ENCODE measurements around the gene PPM1H. TPM values are rescaled to one million over a fixed set of nuclear protein-coding genes. Genes with fewer than 3 reads are reported as not detected.
"Not testable (repeated sequence)": the region's sequence is repeated elsewhere in the genome, so short reads cannot be mapped to it uniquely, and the experiment has no call there.

PPM1H gene
- total RNA-seq, 1 experiment from 2014 or later: 33.3 TPM

DNA sequence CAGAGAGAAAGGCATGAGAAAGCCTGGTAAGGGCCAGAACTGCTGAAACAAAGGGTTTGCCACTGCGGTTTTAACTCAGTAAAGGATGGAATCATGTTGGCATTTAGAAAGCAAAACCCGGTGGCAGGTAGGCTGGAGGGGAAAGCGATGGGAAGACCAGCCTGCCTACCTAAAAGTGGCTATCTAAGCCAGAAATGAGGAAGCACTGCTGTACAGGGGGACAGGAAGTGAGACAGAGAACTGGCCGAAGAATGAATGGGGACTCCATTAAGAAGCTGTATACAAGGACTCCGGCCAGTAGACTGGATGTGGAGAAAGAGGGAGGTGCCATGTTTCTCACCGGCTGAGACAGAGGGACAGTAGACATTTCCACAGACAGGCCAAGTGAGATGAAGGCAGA, 48.2 kb downstream of the PPM1H start:
- no peak for DNase-seq (ENCODE audit: low read depth)
- in situ Hi-C loops (cut with HindIII; ENCODE audit: low pct_unique_long_range_greater_than_20kb, low sequenced_read_pairs): no loop called here

DNA sequence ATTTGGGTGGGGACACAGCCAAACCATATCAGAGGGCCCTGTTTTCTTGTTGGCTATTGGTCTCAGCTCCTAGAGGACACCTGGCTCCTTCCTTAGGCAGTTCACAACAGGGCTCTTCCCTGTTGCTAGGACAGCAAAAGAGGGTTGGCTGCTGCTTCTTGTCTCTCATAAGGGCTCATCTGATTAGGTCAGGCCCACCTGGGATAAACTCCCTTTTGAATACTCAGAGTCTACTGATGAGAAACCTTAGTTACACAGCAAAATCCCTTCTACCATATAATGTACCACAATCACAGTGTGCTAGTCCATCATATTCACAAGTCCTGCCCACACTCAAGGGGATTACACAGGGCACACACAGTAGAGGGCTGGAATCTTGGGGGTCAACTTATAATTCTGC, 49.7 kb downstream of the PPM1H start:
- in situ Hi-C loops (cut with HindIII; ENCODE audit: low pct_unique_long_range_greater_than_20kb, low sequenced_read_pairs): no loop called here
- no peak for DNase-seq (ENCODE audit: low read depth)

DNA sequence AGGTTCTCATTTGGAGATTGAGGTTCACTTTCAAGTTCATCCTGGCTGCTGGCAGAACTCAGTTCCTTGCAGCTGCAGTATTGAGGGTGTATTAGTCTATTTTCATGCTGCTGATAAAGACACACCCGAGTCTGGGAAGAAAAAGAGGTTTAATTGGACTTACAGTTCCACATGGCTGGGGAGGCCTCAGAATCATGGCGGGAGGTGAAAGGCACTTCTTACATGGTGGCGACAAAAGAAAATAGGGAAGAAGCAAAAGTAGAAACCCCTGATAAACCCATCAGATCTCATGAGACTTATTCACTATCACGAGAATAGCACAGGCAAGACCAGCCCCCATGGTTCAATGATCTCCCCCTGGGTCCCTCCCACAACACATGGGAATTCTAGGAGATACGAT, 50.1 kb downstream of the PPM1H start:
- DNase-seq (ENCODE audit: low read depth); in situ Hi-C loops (cut with HindIII; ENCODE audit: low pct_unique_long_range_greater_than_20kb, low sequenced_read_pairs): not testable (repeated sequence)

DNA sequence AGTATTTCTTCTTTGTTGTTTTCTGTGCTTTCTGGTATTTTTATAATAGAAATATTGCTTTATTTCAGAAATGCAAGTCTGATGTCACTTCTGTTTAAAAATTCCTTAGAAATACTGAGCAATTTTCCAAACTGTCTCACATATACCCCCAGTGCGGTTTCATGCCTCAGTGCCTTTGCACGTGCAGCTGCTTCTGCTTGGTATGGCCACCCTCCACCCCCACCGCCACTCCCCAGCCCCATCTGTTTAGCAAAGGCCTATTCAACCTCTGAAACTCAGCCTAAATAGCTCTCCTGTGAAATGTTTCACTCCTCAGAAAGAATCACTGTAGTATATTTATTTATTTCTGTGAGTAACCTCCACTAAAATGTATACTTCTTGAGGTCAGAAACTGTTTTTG, 52.3 kb downstream of the PPM1H start:
- no peak for DNase-seq (ENCODE audit: low read depth)
- in situ Hi-C loops (cut with HindIII; ENCODE audit: low pct_unique_long_range_greater_than_20kb, low sequenced_read_pairs): no loop called here

DNA sequence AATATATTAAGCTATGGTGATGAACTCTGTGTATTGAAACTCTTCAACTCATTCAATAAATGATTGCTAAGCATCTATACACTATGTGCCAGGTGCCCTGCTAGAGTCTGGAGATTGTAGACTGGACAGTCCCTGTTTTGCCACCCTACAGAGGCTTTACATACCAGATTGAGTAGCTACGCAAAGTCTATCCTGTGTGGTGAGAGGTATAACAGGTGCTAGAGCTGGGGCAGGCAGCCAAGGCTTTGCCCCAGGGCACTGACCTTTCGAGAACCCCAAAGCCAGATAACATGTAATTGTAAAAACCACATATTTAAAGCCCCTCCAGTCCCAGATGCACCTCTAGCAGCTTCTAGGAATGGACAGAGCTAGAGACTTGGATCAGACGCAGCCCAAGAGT, 52.8 kb downstream of the PPM1H start:
- in situ Hi-C loops (cut with HindIII; ENCODE audit: low pct_unique_long_range_greater_than_20kb, low sequenced_read_pairs): no loop called here
- no peak for DNase-seq (ENCODE audit: low read depth)

DNA sequence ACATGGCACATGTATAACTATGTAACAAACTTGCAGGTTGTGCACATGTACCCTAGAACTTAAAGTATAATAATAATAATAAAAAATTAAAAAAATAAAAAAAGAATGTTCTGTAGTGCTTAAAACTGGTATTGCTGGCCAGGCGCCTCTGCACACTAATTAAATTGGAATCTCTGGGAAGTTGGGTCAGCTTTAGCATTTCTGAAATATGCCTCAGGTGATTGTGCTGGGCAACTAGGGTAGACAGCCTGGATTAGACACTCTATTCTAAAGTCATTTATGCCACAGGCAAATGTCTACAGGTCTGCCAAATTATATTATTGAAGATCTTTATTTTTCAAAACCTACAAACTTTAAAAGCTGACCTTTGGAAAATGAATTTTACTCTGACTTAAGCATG, 55.3 kb downstream of the PPM1H start:
- DNase-seq (ENCODE audit: low read depth): no peak
- in situ Hi-C loops (cut with HindIII; ENCODE audit: low pct_unique_long_range_greater_than_20kb, low sequenced_read_pairs): no loop called here

DNA sequence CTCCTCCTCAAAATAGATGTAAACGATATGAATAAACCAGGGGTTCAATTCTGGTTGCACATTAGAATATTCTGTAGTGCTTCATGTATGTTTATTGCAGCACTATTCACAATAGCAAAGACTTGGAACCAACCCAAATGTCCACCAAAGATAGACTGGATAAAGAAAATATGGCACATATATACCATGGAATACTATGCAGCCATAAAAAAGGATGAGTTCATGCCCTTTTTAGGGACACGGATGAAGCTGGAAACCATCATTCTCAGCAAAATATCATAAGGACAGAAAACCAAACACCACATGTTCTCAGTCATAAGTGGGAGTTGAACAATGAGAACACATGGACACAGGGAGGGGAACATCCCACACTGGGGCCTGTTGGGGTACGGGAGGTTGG, 55.7 kb downstream of the PPM1H start:
- in situ Hi-C loops (cut with HindIII; ENCODE audit: low pct_unique_long_range_greater_than_20kb, low sequenced_read_pairs); DNase-seq (ENCODE audit: low read depth): not testable (repeated sequence)

DNA sequence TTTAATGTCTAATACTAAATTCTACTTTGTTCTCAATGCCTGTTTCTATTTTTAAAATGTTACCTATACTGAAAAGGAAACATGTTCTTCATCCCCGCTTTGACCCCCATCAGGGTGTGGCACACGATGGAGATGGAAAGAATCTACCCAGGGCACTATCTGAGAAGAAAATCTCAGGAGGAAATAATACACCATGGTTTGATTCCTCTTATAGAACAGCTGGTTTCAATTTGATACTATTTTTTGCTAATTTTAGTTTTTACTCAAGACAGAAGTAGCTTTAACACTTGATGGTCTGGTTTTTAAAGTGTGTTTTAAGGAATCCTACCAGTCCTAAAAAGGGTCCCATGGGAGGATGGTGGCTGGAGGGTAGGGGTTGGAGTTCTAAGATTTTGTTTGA, 56.7 kb downstream of the PPM1H start:
- in situ Hi-C loops (cut with HindIII; ENCODE audit: low pct_unique_long_range_greater_than_20kb, low sequenced_read_pairs): no loop called here
- no peak for DNase-seq (ENCODE audit: low read depth)

DNA sequence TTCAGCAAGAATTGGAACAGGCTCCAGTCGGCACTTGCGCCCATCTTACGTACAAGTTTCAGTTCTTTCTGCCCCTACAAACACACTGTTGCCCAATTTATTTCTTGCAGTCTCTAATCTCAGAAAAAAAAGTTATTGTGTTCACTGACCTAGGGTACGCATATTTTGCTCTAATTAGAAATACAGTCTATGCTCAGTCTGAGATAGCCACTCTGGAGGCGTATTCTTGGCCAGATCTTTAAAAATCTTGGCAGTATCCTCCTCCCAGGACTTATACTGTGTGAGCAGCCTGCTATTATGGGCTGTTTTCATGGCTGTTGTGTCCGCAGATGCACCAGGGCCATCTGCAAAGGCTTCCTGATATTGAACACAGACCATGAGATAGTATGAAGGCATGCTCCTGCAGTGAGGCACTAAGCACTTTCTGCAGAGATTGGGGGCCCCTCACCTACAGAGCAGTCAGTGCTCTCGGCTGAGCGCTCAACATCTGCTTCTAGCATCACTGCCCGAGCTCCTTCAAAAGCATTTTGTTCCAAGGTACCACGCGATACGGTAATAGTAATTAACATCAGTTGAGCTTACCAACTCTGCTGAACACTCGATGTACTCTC, 57.9 kb downstream of the PPM1H start:
- no peak for DNase-seq (ENCODE audit: low read depth)
- in situ Hi-C loops (cut with HindIII; ENCODE audit: low pct_unique_long_range_greater_than_20kb, low sequenced_read_pairs): no loop called here

DNA sequence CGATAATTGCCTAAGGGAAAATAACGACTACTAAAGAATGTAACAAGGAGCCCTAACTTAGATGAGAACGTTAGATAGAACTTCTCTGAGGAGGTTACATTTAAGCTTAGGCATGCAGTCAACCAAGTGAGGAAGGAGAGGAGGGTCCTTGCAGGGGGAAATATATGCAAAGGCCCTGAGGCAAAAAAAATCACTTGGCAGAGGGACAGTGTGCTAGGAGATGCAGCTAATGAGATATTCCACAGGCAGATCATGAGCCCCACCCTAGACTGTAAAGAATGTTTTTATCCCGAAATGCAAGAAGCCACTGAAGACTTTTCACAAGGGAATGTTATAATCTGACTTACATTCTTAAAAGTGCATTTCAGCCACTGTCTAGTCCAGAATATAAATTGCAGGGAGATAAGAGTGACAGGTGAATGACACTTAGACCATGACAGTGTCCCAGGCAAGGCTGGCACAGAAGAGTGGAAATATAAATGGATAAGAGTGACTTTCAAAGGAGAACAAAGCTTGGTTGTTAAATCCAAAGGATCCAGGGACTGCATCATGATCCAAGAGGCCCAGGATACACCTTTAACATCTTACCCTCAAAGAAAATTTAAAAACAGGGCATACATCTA, 61.0 kb downstream of the PPM1H start:
- no peak for DNase-seq (ENCODE audit: low read depth)
- in situ Hi-C loops (cut with HindIII; ENCODE audit: low pct_unique_long_range_greater_than_20kb, low sequenced_read_pairs): no loop called here

DNA sequence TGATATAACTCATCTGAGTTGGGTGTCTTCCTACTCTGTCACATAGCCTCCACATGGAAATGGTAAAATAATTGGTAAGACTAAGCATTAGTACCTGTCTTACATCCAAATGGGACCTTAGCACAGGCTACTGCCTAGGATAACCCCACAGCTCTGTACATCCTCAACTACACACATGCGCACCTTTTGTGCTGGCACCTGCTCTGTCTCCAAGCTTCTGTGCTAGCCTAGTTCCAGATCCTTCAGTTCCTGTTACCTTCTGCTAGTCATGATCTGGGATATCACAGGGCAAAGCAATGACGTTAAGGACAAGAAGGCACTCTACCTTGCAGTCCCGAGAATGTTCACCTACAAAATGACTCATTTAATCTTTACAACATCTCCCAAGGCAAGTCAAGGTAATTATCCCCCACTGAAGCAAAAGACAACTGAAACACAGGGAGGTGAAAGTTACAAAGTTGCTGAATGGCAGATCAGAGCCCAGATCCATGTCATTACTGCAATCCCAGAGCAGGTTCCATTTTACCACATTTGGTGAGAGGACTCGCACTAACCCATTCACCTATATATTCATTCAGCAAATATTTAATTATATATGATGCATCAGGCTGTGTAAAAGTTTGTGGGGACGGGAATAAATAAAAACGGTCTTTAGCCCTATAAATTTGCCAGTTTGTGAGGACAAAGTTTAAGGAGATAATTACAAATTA, 61.7 kb downstream of the PPM1H start:
- DNase-seq (ENCODE audit: low read depth): peak; percentile 13
- in situ Hi-C loops (cut with HindIII; ENCODE audit: low pct_unique_long_range_greater_than_20kb, low sequenced_read_pairs): no loop called here

DNA sequence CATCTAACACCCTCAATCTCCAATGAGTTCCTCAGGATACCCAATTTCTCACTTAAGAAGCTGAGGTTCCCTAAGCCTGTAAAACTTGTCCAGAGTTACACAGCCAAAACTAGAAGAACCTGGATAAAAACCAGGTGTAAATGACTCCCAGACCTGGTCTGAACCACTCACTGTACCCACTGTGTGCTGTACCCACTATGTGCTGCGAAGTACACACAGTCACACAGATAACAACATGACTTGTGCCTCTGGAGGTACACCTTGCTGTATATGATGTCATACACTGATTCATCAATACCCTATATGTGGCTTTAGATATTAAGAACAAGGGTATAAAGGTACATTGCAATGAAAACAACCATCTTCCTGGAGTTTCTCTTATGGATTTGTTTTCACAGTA, 66.1 kb downstream of the PPM1H start:
- DNase-seq (ENCODE audit: low read depth): no peak
- in situ Hi-C loops (cut with HindIII; ENCODE audit: low pct_unique_long_range_greater_than_20kb, low sequenced_read_pairs): no loop called here

DNA sequence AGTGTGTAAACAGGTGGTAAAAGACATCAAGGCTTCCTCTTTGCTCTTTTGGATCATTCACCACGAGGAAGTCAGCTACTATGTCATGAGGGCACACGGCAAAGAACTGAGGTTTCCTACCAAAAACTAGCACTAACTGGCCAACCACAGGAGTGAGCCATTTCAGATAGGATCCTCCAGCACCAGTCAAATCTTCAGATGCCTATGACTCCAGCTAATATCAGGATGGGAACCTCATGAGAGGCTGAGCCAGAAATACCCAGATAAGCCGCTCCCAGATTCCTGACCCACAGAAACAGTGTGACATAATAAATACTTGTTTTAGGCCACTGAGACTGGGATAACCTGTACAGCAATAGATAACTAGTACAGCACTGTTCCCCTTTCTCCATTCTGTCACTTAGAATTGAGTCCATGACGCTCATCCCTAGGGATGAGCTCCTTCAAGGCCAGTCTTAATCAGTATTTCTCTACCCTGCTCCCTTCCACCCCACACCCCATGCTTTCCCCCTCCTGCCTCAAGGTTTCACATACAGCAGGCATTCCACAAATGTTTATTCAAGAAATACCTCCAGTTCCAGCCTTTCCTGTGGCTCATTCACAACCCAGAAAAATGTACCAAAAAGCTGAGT, 68.4 kb downstream of the PPM1H start:
- in situ Hi-C loops (cut with HindIII; ENCODE audit: low pct_unique_long_range_greater_than_20kb, low sequenced_read_pairs): no loop called here
- peak; percentile 85 for DNase-seq (ENCODE audit: low read depth)

DNA sequence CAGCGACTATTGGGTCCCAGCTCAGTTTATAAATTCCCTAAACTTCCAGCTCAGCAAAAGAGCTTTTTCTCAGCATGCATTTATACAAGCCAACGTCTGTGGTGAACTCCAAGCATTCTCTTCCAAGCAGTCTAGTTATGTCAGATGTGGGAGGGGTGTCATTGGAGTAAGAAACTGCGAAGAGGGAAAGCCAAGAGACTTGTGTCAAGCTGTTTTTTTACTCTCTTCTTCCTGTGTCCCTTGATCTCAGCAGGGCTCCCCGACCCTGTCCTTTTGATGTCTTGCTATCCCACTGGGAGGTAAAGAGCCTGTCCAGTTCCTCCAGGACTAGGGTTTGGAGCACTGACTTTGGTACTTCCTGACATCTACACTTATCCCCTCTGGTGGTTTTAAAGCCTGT, 69.0 kb downstream of the PPM1H start:
- in situ Hi-C loops (cut with HindIII; ENCODE audit: low pct_unique_long_range_greater_than_20kb, low sequenced_read_pairs): no loop called here
- DNase-seq (ENCODE audit: low read depth): no peak

DNA sequence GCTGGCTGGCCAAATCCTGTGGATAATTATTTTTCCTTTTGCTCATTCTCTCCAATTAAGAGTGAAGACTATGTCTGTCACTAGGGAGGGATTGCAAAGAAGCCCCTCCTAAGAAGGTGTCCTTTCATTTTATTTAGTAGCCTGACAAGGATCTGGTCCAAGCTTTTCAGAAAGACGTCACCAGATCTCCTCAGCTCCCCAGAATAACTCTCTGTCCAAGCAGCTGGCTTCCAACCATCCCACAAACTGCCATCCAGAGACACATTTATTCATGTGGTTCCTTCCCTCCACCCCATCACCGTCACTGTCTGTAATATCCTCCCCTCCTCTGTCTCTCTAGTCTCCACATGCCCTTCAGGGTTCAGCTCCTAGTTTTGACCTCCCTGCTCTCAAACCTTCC, 69.9 kb downstream of the PPM1H start:
- in situ Hi-C loops (cut with HindIII; ENCODE audit: low pct_unique_long_range_greater_than_20kb, low sequenced_read_pairs): no loop called here

DNA sequence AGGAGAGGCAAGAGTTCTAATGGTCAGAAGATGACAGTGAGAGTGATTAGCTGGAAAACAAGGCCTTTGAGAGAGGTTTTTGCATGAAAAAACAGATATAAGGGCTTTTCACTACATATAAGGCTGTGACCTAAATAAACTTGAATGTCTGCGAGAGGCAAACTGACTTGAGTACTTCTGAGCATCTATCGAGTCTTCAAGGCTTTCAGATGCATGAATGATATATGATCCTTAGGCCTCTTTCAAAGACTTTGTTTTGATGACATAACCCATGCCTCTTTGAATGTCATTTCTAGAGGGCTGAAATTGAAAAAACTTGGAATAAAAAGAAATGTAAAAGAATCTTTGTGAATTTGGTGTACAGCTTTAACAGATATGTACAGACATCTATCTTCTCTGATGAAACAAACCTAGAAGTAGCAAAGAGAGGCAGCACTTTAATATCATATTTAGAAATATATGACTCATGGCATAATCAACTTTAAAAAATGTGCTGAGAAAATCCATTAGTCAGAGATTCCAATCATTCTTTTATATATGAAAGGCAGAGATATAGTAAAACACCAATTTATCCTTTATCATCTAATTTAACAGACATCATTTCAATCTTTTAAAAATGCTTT, 72.6 kb downstream of the PPM1H start:
- in situ Hi-C loops (cut with HindIII; ENCODE audit: low pct_unique_long_range_greater_than_20kb, low sequenced_read_pairs): no loop called here
- no peak for DNase-seq (ENCODE audit: low read depth)

More for the DNA sequence above, 69.9 kb downstream of the PPM1H start:
- DNase-seq (ENCODE audit: low read depth): no peak

DNA sequence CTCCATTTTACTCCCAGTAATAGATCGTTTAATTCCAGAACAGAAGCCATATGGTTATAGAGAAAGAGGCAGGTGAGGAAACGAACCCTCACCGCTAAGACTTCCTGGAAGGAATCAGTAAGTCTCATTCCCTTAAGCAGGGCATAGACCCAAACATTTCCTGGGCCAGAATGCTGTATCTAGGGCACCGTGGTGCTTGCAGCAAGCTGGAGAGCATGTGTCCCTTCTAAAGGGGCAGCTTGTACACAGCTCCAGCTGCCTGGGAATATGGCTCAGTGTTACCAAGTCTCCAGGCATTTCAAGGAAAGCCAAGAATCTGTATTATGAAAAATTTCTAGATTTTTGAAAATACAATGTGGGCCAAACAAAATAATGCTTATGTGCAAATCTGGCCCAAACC, 73.4 kb downstream of the PPM1H start:
- in situ Hi-C loops (cut with HindIII; ENCODE audit: low pct_unique_long_range_greater_than_20kb, low sequenced_read_pairs): no loop called here
- DNase-seq (ENCODE audit: low read depth): no peak

DNA sequence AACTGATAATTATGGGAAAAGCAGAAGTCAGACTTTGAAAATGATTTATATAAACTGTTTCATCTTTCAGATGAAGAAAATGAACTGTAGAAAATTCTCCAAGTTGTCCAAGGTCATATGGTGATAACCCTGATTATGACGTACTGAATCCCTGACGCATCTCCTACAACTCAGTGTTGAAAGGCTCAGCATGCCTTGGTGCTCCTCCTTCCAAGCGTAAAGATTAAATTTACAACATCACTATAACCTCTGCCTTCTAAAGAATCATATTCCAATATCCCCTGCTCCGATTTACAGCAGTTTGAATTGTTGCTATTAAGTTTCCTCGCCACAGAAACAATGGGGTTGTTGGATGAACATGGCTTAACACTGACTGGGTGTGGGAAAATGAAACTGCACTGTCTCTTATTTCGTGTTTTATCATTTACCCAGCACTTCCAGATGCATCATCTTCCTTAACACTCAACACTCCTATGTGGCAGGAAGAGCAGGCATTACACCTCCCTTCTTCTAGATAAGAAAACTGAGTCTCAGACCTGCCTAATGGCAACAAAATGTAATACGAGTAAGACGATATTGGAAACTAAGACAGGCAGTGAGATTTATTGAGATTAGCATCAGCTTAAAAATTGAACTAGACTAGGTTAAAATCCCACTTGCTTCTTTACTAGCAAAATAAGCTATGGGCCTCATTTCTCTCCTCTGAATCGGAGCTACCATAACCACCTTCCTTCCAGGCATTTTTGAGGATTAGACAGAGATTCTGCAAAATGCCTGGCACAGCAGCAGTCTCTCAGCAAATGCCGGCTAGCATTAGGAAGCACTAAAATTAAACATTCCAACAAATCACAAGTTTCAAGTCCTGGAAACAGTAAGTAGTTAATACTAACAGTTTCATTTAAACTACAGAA, 74.2 kb downstream of the PPM1H start:
- in situ Hi-C loops (cut with HindIII; ENCODE audit: low pct_unique_long_range_greater_than_20kb, low sequenced_read_pairs): no loop called here

More for the DNA sequence above, 74.2 kb downstream of the PPM1H start:
- DNase-seq (ENCODE audit: low read depth): no peak

All from Caki2 (cell line).